GM19397 (cell line): Measurements from ENCODE around the gene MRPL58.
A peak's percentile ranks its signal among the peaks of the same experiment; 100 is the strongest.
"Not testable (repeated sequence)": the region's sequence is repeated elsewhere in the genome, so short reads cannot be mapped to it uniquely, and the experiment has no call there.

Experiments used
- ATAC-seq: cut with Tn5 transposase; IDR thresholded peaks from one replicate; pipeline ENCODE4 v1.9.1; 2021; ENCODE audit warnings: mild to moderate bottlenecking, moderate library complexity; ENCODE audit not compliant: unreplicated experiment

The MRPL58 gene

DNA sequence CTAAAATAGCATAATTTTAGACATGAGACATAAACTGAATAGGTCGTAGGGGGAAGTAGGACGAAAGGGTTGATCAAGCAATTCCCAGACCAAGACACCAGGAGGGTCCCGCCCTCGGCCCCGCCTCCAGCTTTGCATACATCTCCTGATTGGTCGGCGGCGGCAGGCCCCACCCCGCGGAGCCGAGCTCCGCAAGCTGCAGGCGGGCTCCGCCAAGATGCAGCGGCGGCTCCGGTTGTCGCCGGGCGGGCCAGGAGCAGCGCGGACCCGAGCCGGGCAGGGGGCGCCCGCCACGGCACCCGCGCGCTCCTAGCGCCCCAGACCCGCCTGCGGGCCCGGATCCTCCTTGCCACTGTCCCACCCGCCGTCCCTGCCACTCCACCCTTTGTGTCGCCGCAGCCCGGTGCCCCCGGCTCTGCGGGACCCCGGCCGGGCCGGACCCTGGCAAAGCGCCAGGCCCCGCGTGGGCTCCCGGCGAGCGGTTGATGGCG lies 25.0 kb upstream of the MRPL58 start, which contains the start of gene CDR2L:
TSS of gene CDR2L (plus strand) at position 215 of the 491 bp plus-strand sequence. CDS start 412 bp downstream, outside the sequence.
- peak; percentile 82 for ATAC-seq

DNA sequence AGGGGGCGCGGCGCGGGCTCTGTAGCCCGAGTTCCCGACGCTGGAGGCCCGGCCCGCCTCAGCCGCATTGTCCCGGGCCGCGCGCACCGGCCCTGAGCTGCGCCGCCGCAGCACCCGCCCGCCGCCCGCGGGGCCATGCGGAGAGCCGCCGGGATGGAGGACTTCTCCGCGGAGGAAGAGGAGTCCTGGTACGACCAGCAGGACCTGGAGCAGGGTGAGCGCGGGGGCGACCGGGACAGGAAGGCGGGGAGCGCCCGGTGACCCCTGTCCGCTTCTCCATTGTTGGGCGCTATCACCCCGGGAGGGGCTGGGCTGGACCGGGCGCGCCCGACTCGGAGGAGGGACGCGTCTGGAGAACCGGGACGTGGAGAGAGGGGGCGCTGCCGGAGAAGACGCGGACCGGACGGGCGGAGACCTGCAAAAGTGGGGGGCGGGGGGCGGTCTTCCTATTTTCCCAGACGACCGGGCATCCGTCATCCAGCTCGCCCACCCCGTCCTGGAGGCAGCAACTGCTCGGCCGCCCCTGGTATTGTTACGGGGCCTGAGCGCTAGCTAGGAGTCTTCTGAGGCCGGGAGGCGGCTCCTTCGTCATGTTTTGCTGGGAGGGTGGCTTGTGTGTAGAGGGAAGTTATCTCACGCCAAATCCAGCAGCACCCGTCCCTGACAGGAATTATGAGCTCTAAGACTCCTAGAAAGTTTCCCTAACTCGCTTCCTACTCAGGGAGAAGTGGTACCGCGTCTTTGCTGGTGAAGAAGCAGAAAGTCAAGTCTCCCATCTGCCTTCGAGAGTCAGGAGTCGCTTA lies 24.4 kb upstream of the MRPL58 start:
- ATAC-seq, result peak; percentile 38

DNA sequence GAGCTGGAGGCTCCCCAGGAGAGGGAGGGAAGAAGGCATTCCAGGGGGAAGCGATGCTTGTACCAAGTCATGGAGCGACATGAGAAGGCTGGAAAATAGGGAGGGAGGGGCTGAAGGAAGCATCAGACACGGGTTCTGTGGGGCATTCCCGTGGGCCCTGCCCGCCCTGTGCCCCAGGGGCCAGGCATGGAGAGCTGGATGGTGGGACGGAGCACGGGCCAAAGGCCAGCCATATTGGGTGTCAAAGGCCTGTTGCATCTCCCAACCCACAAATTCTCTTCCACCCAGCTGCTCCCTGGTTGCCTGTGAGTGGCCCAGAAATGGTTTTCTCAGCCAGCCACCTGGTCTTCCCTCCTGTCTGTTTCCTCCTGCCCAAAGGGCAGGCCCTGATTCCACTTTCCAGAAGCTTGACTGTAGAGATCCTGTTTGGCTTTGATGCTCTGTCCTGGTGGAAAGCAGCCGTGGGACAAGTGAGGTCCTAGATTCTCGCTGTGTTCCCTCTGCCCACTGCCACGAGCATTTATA lies 21.8 kb upstream of the MRPL58 start:
- ATAC-seq, result no peak

DNA sequence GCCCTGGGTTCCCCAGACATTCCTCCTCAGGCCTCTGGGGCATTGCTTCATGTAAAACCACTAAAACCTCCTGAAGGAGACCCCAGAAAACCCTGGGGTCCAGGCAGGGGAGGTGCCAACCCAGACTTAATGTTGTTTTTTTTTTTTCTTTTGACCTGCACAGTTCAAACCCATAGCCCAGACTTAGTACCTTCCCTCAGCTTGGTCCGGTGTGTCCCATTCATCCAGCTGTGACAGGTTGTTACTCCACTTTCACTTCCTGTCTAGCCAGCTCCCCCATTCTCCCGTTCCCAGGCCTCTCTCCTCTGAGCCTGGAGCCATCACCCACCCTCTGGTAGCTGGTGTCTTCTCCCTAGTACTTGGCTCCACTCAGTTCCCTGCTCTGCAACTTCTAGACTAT lies 20.2 kb upstream of the MRPL58 start:
- no peak for ATAC-seq

DNA sequence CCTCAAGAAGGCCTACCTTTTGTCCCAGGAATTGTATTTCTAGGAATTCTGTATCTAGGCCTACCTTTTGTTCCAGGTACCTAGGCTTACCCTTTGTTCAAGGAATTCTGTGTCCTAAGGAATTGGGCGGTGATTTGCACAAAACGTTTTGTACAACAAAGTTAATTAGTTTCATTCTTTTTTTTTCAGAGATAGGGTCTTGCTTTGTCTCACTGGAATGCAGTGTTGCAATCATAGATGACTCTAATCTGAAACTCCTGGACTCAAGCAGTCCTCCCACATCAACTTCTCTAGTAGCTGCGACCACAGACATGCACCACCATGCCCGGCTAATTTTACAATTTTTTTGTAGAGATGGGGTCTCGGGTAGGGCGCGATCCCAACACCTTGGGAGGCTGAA lies 18.0 kb upstream of the MRPL58 start:
- ATAC-seq, result no peak

DNA sequence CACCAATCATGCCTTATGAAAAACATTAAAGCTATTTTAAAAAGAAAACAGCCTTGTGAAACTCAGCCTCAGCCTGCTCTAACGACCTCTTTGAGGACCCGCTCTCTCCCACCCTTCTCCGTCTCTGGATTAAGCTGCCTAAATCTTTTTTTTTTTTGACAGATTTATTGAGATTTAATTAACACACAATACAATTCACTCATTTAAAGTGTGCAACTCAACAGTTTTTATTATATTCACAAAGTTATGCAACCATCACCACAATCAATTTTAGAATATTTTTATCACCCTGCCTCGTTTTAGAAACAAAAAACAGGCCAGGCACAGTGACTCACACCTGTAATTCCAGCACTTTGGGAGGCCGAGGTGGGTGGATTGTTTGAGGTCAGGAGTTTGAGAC lies 16.6 kb upstream of the MRPL58 start:
- no peak for ATAC-seq

DNA sequence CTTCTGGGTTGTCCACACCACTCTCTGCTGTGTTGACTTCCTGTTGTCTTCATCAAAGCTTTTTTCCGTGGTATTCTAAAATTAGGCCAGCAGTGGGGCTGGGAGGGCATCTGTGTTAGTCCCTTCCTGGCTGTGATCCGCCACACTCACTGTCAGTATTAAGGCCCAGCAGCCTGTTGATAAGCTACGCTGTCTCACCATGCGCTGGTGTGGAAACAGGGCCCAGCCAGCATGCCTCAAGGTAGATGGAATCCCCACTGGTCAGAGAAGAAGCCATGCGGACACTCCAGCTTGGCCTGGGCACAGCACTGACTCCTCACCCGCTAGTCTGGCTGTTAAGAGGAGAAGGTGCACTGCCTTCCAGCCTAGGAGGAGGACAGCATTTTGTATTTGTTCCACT lies 13.7 kb upstream of the MRPL58 start:
- no peak for ATAC-seq

DNA sequence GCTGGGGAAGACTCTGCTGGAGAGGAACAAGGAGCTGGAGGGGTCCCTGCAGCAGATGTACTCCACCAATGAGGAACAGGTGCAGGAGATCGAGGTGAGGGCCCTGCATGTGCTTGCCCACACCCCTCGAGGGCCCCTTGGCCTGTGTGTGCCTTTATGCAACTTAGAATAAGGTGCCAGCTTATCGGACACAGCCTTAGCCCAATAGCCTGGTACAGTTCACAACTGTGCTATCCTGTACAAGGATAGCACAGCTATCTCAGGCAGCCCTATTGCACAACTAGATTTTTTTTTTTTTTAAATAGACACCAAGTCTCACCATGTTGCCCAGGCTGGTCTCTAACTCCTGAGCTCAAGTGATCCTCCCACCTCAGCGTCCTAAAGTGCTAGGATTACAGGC lies 12.9 kb upstream of the MRPL58 start:
- no peak for ATAC-seq

DNA sequence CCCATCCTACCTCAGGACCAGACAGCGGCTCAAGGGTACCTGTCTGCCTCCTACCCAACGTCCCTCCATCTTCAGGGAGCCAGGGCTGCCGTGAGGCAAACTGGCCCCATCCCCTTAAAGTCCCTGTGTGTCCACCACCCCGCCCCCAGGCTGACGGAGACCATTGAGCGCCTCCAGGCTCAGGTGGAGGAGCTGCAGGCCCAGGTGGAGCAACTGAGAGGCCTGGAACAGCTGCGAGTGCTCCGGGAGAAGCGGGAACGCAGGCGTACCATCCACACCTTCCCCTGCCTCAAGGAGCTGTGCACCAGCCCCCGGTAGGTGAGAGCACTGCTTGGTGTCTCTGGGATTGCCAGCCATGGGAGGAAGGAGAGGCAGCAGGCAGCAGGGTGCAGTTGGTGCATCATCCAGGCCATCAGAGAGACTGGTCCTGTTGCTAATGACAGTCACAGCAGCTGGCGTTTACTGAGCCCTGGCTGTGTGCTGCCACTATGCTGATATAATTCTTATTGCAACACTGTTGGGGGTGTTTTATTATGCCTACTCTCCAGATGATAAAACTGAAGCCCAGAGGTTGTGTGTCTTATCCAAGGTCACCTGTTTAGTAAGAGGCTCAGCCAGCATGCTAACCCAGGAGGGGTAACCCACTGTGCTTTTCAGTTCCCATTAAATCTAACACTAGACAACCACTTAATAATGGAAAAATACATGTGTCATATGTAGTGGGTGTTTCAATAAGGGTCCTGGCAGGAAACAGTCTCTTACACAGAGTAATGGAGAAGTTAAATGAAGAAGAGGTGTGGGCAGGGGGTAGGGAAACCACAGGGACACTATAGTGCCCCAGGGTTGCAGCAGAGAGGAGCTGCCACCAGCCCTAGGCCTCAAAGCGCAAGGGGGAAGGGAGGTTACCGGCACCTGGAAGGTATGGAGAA lies 10.3 kb upstream of the MRPL58 start:
- no peak for ATAC-seq

DNA sequence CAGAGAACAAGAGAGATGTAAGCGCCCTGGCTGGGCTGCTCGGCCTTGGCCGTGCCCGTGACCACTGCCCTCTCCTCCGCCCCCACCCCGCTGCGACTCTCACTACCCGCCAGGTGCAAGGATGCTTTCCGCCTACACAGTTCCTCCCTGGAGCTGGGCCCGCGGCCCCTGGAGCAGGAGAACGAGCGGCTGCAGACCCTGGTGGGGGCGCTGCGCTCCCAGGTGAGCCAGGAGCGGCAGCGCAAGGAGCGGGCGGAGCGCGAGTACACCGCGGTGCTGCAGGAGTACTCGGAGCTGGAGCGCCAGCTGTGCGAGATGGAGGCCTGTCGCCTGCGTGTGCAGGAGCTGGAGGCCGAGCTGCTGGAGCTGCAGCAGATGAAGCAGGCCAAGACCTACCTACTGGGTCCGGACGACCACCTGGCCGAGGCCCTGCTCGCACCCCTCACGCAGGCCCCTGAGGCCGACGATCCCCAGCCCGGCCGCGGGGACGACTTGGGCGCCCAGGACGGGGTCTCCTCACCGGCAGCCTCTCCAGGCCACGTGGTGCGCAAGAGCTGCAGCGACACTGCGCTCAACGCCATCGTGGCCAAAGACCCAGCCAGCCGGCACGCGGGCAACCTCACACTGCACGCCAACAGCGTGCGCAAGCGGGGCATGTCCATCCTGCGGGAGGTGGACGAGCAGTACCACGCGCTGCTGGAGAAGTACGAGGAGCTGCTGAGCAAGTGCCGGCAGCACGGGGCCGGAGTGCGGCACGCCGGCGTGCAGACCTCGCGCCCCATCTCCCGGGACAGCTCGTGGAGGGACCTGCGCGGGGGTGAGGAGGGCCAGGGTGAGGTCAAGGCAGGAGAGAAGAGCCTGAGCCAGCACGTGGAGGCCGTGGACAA lies 9.2 kb upstream of the MRPL58 start:
- no peak for ATAC-seq

DNA sequence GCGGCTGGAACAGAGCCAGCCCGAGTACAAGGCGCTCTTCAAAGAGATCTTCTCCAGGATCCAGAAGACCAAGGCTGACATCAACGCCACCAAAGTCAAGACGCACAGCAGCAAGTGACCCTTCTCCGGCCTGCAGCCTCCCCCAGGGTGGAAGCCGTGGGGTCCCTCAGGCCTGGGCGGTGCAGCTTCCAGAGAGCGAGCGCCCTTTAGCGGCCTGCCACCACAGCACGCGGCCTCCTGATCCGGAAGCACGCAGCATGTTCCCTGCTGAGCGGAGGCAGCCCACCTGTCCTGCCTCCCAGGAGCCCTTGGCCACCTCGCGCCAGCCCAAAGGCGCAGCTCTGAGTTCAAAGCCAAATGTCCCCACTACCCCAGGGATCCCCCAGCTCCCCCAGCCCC lies 8.5 kb upstream of the MRPL58 start:
- ATAC-seq, result no peak

DNA sequence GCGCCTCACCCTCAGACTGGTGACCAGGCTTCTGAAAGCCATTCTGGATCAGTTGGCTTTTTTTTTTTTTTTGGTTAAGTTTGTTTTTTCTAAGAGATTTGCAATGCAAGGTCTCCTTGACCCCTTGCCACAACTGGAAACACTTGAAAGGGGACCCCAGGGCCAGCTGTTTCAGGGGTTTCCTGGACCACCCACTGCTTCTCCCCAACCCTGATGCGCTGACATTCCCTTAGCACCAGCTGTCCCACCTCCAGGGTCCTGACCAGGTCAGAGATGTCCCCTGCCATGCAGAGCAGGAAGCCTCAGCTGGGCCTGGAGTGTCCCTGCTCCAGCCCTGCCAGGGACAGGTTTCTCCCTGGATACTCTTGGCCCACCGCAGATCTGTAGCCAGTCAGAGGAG lies 8.1 kb upstream of the MRPL58 start:
- no peak for ATAC-seq

DNA sequence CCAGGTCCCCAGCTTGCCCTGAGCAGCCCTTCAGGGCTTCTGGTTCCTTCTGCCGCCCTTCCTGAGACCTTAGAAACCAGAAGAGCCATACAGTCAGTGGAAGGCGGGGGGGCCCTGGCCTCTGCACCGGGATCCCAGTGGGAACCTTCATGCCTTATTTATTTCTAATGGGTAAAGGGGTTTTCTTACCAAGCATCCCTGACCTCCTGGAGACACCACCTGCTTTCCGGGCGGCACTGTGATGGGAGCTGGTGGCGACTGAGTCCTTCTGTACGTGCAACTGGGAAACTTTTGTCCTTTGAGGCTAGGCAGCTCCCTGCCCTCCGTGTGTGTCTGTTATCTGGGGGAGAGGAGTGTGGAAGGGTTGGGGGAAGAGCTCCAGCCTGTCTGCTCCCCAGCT lies 7.2 kb upstream of the MRPL58 start:
- no peak for ATAC-seq

DNA sequence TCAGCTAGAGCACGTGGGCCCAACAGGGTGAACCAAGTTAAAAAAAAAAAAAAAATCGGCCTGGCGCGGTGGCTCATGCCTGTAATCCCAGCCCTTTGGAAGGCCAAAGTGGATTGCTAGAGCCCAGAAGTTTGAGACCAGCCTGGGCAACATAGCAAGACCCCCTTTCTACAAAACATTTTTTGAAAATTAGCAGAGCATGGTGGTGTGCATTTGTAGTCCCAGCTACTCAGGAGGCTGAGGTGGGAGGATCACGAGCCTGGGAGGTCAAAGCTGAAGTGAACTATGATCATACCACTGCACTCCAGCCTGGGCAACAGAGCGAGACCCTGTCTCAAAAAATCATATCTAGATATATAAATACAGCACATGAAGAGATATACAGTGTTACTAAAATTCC lies 6.4 kb upstream of the MRPL58 start:
- ATAC-seq, result not testable (repeated sequence)

DNA sequence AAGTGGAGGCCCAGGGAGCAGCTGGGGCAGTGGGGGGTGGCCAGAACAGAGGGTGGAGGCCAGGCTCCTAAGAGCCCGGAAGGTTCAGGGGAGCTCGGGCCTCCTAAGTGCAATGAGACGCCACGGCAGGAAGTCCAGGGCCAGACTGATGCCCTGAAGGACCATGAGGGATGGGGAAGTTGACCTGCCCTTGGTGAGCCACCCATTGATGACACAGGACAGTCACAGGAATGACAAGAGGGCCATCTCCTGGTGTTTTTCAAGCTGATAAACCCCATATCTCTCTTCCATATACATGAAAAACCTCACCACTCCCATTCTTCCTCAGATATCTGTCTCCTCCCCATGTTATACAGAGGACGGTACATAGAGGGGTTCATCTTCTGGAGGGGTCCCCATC lies 5.8 kb upstream of the MRPL58 start:
- no peak for ATAC-seq

DNA sequence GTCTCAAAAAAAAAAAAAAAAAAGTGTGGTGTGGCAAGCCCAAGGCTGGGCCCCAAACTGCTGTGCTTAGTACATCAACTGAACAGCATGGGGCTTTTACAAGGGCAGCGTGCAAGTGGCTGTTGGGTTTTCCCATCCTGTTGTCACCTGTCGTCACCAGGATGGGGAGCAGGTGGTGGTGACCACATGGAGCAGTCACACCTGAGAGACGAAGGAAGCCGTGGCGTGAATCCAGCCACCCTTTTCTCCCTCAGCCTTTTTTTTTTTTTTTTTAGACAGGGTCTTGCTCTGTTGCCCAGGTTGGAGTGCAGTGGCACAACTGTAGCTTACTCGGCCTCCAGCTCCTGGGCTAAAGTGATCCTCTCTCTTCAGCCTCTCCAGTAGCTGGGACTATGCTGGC lies 4.1 kb upstream of the MRPL58 start:
- no peak for ATAC-seq

DNA sequence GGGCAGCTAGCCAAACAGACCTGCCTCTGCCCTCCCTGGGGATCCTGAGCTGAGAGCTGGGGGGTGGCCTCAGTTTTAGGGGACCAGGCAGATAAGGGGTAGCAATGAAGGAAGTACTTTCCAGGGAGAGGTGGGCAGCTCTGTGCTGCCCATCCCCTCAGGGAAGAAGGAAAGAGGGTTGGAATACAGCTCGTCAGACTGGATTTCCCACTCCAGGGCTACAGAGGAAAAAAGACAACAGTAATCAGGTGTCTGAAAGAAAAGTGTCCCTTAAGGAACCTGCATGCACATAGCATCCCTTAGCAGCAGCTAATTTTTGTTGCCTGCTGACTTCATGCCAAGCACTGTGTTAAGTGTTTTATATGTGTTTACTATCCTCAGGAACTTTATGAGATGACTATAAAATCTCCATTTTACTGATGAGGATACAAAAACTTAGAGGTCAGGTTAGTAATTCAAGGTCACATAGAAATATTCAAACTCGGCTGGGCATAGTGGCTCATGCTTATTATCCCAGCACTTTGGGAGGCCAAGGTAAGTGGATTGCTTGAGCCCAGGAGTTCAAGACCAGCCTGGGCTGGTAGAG lies 3.2 kb upstream of the MRPL58 start:
- no peak for ATAC-seq

DNA sequence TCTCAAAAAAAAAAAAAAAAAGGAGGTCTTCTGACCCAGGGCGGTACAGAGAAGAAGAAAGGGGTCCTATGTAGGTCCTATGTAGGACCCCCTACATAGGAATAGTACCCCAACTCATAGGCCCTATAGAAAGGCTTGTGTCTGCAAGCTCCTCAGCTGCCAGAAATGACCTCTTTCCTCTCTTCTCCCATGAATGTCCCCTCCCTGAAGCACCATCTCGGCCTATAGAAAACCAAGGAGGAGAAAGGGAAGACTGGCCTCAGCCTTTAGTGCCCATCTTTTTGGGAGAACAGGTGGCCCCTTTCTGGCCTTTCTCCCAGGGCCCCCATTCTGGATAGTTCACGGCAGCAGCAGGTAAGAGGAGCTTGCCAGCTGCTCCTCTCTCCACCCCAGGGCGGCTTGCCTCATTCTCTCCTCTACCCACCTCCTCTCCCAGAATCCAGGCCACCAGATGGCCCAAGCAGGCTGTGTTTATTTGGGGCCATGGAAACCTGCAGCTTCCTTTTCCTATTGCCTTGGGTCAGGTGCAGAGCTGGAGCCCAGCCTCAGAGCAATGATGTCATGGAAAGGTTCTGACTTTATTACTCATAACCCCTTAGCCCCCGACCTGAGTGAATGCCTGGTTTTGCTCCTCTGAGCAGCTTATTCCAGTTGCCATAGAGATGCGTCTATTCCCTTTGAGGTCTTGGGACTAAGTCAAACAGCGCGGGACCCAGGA lies 1.6 kb upstream of the MRPL58 start:
- no peak for ATAC-seq

DNA sequence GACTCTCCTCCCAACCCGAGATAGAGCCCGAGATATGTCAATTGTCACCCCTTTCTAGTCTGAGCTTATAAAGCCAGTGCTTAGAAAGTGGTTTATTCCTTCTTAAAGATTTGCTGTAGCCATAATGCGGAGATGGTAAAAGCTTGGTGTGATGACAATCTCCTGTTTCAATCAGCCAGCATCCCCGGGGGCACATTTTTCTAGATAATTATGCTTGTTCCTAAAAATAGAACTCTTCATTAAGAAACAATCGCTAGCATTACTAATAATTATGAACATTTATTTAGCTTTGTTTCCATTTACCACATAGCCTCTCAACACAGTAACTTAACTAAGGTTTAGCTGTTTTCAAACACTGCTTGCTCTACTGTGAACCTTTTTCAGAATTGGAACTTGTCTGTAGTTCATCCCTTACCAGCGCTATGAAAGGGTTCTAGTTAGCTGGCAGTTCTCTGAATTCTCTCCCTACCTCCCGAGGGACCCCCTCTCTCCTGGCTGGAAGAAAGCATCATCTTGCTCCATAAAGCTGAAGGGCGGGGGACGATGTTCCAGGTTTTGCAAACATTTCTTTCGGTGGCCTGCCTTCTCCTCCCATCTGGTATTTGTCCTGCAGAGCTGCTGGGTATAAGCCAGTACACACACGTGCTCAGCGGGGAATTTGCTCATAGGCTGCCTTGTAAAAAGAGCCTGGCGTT lies 922 bp upstream of the MRPL58 start:
- ATAC-seq, result no peak
